ENCODE results near the gene TSPAN14. TPM values are rescaled to one million over a fixed set of nuclear protein-coding genes. Genes with fewer than 3 reads are reported as not detected.

Gene TSPAN14
- total RNA-seq, 1 donor from 2014 or later, result 21.1 TPM

GRCh38 chr10:80569131-80569895 is 115.2 kb downstream of the TSPAN14 start:
- no peak for TF ChIP-seq CTCF (IDR thresholded peaks at IDR 0.05; ENCODE audit: insufficient read depth, low read length, severe bottlenecking)
- H3K27me3 ChIP-seq (ENCODE audit: control insufficient read depth, insufficient read depth, low read length), result no peaks in the 10 kb centered on the region
- FAIRE-seq, result no peak

GRCh38 chr10:80571352-80571751 is 117.2 kb downstream of the TSPAN14 start:
- Histone ChIP-seq H3K4me3 (ENCODE audit: low read depth, low read length) (no peak overlapping the region), H3K36me3 (ENCODE audit: control insufficient read depth, insufficient read depth, low read length) (no peaks in the 10 kb centered on the region), H3K27me3 (ENCODE audit: control insufficient read depth, insufficient read depth, low read length) (no peaks in the 10 kb centered on the region)
- DNase-seq (ENCODE audit: low read depth) (no peak), FAIRE-seq (no peak)
- TF ChIP-seq CTCF (IDR thresholded peaks at IDR 0.05; ENCODE audit: insufficient read depth, low read length, severe bottlenecking), result no peak

More at GRCh38 chr10:80569131-80569895, 115.2 kb downstream of the TSPAN14 start:
- no peaks in the 10 kb centered on the region for H3K36me3 ChIP-seq (ENCODE audit: control insufficient read depth, insufficient read depth, low read length)
- DNase-seq (ENCODE audit: low read depth), result no peak
- no peak overlapping the region for H3K4me3 ChIP-seq (ENCODE audit: low read depth, low read length)

GRCh38 chr10:80579181-80579763 is 125.2 kb downstream of the TSPAN14 start:
- no peak for FAIRE-seq

GRCh38 chr10:80579849-80580637 is 125.9 kb downstream of the TSPAN14 start:
- peak; percentile 40 for FAIRE-seq
- TF ChIP-seq CTCF (IDR thresholded peaks at IDR 0.05; ENCODE audit: insufficient read depth, low read length, severe bottlenecking), result no peak
- DNase-seq (ENCODE audit: low read depth), result no peak
- Histone ChIP-seq H3K36me3 (ENCODE audit: control insufficient read depth, insufficient read depth, low read length) (no peaks in the 10 kb centered on the region), H3K4me3 (ENCODE audit: low read depth, low read length) (no peak overlapping the region), H3K27me3 (ENCODE audit: control insufficient read depth, insufficient read depth, low read length) (no peaks in the 10 kb centered on the region)

More at GRCh38 chr10:80579181-80579763, 125.2 kb downstream of the TSPAN14 start:
- H3K27me3 ChIP-seq (ENCODE audit: control insufficient read depth, insufficient read depth, low read length), result no peaks in the 10 kb centered on the region
- no peak overlapping the region for H3K4me3 ChIP-seq (ENCODE audit: low read depth, low read length)
- TF ChIP-seq CTCF (IDR thresholded peaks at IDR 0.05; ENCODE audit: insufficient read depth, low read length, severe bottlenecking), result no peak
- no peak for DNase-seq (ENCODE audit: low read depth)
- H3K36me3 ChIP-seq (ENCODE audit: control insufficient read depth, insufficient read depth, low read length), result no peaks in the 10 kb centered on the region

GRCh38 chr10:80580638-80581468 is 126.7 kb downstream of the TSPAN14 start:
- no peaks in the 10 kb centered on the region for H3K36me3 ChIP-seq (ENCODE audit: control insufficient read depth, insufficient read depth, low read length)
- peak; percentile 28 for FAIRE-seq
- H3K27me3 ChIP-seq (ENCODE audit: control insufficient read depth, insufficient read depth, low read length), result no peaks in the 10 kb centered on the region
- H3K4me3 ChIP-seq (ENCODE audit: low read depth, low read length), result no peak overlapping the region
- DNase-seq (ENCODE audit: low read depth), result no peak
- TF ChIP-seq CTCF (IDR thresholded peaks at IDR 0.05; ENCODE audit: insufficient read depth, low read length, severe bottlenecking), result no peak

Data from bronchial epithelial cell (primary cell).